Measurements from ENCODE around the gene ZFR. TPM values are rescaled to one million over a fixed set of nuclear protein-coding genes. Genes with fewer than 3 reads are reported as not detected.

ZFR gene
- total and polyA plus RNA-seq, 9 donors: 54.0 to 85.9 (median 74.1) TPM

DNA sequence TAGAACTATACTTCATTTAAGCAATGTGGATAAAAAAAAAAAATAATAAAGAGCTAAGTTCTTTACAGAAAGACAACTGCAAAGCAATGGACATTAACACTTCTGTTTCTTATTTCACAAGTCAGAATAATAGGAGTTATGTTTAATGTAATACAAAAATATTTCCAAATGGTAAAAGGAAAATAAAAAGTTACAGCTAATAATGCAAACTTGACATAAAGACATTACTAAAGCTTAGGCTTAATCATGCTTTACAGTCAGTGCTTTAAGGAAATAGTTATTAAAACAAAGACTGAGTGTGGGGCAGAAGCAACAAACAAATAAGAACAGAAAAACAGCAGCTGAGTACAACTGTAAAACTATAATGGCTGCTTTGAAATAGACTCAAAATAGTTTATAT lies 56.7 kb downstream of the ZFR start:
- no peaks in the 10 kb centered on the region for H3K4me1 ChIP-seq (ENCODE audit: insufficient read depth)
- TF ChIP-seq, protein P1, sequence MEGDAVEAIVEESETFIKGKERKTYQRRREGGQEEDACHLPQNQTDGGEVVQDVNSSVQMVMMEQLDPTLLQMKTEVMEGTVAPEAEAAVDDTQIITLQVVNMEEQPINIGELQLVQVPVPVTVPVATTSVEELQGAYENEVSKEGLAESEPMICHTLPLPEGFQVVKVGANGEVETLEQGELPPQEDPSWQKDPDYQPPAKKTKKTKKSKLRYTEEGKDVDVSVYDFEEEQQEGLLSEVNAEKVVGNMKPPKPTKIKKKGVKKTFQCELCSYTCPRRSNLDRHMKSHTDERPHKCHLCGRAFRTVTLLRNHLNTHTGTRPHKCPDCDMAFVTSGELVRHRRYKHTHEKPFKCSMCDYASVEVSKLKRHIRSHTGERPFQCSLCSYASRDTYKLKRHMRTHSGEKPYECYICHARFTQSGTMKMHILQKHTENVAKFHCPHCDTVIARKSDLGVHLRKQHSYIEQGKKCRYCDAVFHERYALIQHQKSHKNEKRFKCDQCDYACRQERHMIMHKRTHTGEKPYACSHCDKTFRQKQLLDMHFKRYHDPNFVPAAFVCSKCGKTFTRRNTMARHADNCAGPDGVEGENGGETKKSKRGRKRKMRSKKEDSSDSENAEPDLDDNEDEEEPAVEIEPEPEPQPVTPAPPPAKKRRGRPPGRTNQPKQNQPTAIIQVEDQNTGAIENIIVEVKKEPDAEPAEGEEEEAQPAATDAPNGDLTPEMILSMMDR (IDR thresholded peaks at IDR 0.05): no peak
- TF ChIP-seq EP300 (IDR thresholded peaks at IDR 0.05) (no peak), POLR2A (IDR thresholded peaks at IDR 0.05) (no peak)
- intact Hi-C loops (cut with DNase I): loop anchor here in 1 of 4 donors (5.0 kb wide), 1 partner anchor 151 kb away; no protein-coding TSS in a partner anchor
- H3K36me3 ChIP-seq: no peaks in the 10 kb centered on the region
- H3K27ac ChIP-seq: peak overlapping the region in 1 of 2 donors; percentile 59
- no peak overlapping the region for H3K4me3 ChIP-seq
- no peaks in the 10 kb centered on the region for H3K27me3 ChIP-seq
- H3K9me3 ChIP-seq: no peaks in the 10 kb centered on the region
- no peak for DNase-seq

DNA sequence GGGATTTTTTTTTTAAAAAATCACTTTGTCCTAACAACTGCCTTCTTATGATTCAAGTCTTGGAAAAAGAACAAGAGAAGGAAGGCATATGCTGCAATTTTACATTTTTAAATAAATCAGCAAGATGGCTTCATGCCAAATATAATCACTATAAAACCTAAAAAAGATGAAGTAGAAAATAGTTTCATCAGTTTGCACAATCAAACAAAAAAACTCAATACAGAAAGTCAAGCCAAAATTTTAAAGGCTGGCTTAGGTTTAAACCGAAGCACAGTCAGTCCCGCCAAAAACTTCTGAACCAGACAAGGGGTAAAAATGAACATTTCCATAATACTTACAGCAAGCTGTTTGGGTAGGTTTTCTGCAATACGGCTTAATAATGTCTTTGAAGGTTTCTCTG lies 57.3 kb downstream of the ZFR start:
- no peak for DNase-seq
- H3K4me1 ChIP-seq (ENCODE audit: insufficient read depth): no peaks in the 10 kb centered on the region
- no peaks in the 10 kb centered on the region for H3K27me3 ChIP-seq
- no peaks in the 10 kb centered on the region for H3K9me3 ChIP-seq
- H3K4me3 ChIP-seq: no peak overlapping the region
- TF ChIP-seq EP300 (IDR thresholded peaks at IDR 0.05) (no peak), POLR2A (IDR thresholded peaks at IDR 0.05) (no peak)
- TF ChIP-seq, protein P1 (IDR thresholded peaks at IDR 0.05): no peak
- 3 to 14% (median 8%) methylated on average over 3 of the region's 3 CpGs for WGBS, 3 donors
- H3K27ac ChIP-seq: peak overlapping the region in 1 of 2 donors; percentile 12
- intact Hi-C loops (cut with DNase I): loop anchor here in 1 of 4 donors (5.0 kb wide), 1 partner anchor 150 kb away; no protein-coding TSS in a partner anchor
- H3K36me3 ChIP-seq: no peaks in the 10 kb centered on the region

DNA sequence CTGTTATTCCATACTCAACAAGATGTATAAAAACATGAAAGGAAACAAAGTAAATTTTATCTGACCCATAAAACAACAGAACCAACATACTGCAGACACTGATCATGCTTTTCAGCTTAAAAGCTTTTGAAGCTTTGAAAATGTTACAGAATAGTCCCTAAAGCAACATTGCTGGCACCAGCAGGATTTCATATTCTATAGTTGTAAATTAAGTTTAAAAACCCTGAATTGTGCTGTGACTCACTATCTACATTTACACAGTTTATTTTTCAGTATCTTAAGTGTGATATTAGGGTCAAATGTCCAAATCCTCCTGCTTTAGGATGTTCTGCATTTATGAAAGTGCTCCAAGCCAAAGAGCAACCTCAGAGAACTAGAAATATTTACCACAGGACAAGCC lies 59.9 kb downstream of the ZFR start:
- Histone ChIP-seq H3K9me3 (no peaks in the 10 kb centered on the region), H3K4me3 (no peak overlapping the region), H3K27me3 (no peaks in the 10 kb centered on the region), H3K36me3 (no peaks in the 10 kb centered on the region), H3K27ac (no peak overlapping the region), H3K4me1 (ENCODE audit: insufficient read depth) (no peaks in the 10 kb centered on the region)
- no peak for TF ChIP-seq EP300 (IDR thresholded peaks at IDR 0.05)
- TF ChIP-seq, protein P1 (IDR thresholded peaks at IDR 0.05): no peak
- no peak for TF ChIP-seq POLR2A (IDR thresholded peaks at IDR 0.05)
- intact Hi-C loops (cut with DNase I): loop anchor here in 1 of 4 donors (5.0 kb wide), 1 partner anchor 147 kb away; no protein-coding TSS in a partner anchor
- DNase-seq: no peak

DNA sequence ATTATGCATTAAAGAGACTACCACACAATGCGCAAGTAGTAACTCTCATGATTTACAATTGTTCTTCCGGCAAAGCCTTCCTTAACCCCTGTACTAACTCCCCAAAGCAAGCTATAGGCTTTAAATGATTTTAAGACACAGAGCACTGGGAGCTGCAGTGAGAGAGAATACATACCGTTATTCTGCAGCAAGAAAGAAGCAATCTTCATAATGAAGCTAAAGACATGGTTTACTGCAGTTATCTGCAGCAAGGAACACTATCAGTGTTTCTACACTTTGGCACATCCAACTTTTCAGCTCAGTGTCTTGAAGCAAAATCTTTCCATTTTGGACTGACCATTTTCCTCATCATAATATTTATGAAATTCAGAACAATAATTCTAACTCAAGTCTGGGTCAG lies 61.0 kb downstream of the ZFR start:
- no peaks in the 10 kb centered on the region for H3K4me1 ChIP-seq (ENCODE audit: insufficient read depth)
- intact Hi-C loops (cut with DNase I): no loop called here
- H3K27me3 ChIP-seq: no peaks in the 10 kb centered on the region
- no peaks in the 10 kb centered on the region for H3K9me3 ChIP-seq
- no peak overlapping the region for H3K4me3 ChIP-seq
- no peak for DNase-seq
- H3K27ac ChIP-seq: no peak overlapping the region
- WGBS, 3 donors: 57 to 62% (median 62%) methylated on average over 3 of the region's 3 CpGs
- TF ChIP-seq, protein P1 (IDR thresholded peaks at IDR 0.05): no peak
- TF ChIP-seq EP300 (IDR thresholded peaks at IDR 0.05) (no peak), POLR2A (IDR thresholded peaks at IDR 0.05) (no peak)
- no peaks in the 10 kb centered on the region for H3K36me3 ChIP-seq

Measured in ovary (tissue), 9 donors.